Bronchial epithelial cell (primary cell): ENCODE measurements around the gene CEND1. TPM values are rescaled to one million over a fixed set of nuclear protein-coding genes. Genes with fewer than 3 reads are reported as not detected.

Experiments used
- DNase-seq: peaks from one replicate; pipeline ENCODE4 v3.0.0-alpha.2; 2010; ENCODE audit warnings: low read depth
- FAIRE-seq: peaks from 2 replicates; lab custom pipeline; 2011; peaks lifted over from hg19 to GRCh38; lab: Jason Lieb, UNC
- H3K27me3 ChIP-seq: 2 replicates; pipeline ENCODE4 v1.5.1; 2011; ENCODE audit warnings: low read length; ENCODE audit not compliant: control insufficient read depth, insufficient read depth
- H3K36me3 ChIP-seq: 2 replicates; pipeline ENCODE4 v1.5.1; 2011; ENCODE audit warnings: low read length; ENCODE audit not compliant: control insufficient read depth, insufficient read depth
- H3K4me3 ChIP-seq: 2 replicates; pipeline ENCODE4 v1.5.1; 2011; ENCODE audit warnings: mild to moderate bottlenecking, low read depth, low read length, control low read depth
- CTCF ChIP-seq: IDR thresholded peaks from 2 replicates; pipeline ENCODE4 v1.5.1; 2011; ENCODE audit warnings: mild to moderate bottlenecking, moderate library complexity, low read length, control low read depth, inconsistent platforms; ENCODE audit not compliant: insufficient read depth, severe bottlenecking
- total RNA-seq: library from RNA; depleted of rRNA; stranded (reverse); fragments of >200 nt; gene quantifications from 2 replicates; pipeline ENCODE4 v1.2.1, GENCODE V29; 2014

Gene CEND1
- total RNA-seq, 1 donor from 2014 or later = not detected

GRCh38 chr11:823441-824291 is 33.8 kb upstream of the CEND1 start:
- Histone ChIP-seq H3K36me3 (peaks cover 18% of the 10 kb centered on the region), H3K4me3 (no peak overlapping the region), H3K27me3 (no peaks in the 10 kb centered on the region)
- FAIRE-seq (no peak), DNase-seq (no peak)
- TF ChIP-seq CTCF = no peak

- Histone ChIP-seq H3K36me3 (peaks cover 18% of the 10 kb centered on the region), H3K27me3 (no peaks in the 10 kb centered on the region), H3K4me3 (no peak overlapping the region)
- TF ChIP-seq CTCF = no peak
- no peak for DNase-seq
- no peak for FAIRE-seq
These were observed 31.9 kb upstream of the CEND1 start for GRCh38 chr11:821512-822371.

GRCh38 chr11:820655-821511 is 31.0 kb upstream of the CEND1 start:
- FAIRE-seq (no peak), DNase-seq (peak; percentile 49)
- peak overlapping the region; percentile 73 for H3K4me3 ChIP-seq
- no peaks in the 10 kb centered on the region for H3K27me3 ChIP-seq
- H3K36me3 ChIP-seq = peaks cover 18% of the 10 kb centered on the region
- no peak for TF ChIP-seq CTCF

GRCh38 chr11:819943-820649 is 30.2 kb upstream of the CEND1 start:
- no peaks in the 10 kb centered on the region for H3K27me3 ChIP-seq
- FAIRE-seq = no peak
- H3K4me3 ChIP-seq = peak overlapping the region; percentile 73
- peak; percentile 66 for DNase-seq
- no peak for TF ChIP-seq CTCF
- peaks cover 17% of the 10 kb centered on the region for H3K36me3 ChIP-seq
